CD8-positive, alpha-beta memory T cell (primary cell): ENCODE measurements around the gene IMPG1. TPM values are rescaled to one million over a fixed set of nuclear protein-coding genes. Genes with fewer than 3 reads are reported as not detected.

Experiments used
- CTCF ChIA-PET: fragments of 350-600 bp; sonication (Branson Sonifier 250); formaldehyde crosslinking; loops from one replicate; lab custom pipeline; 2021; ENCODE audit warnings: antibody characterized with exemption; lab: Charles Lee
- POLR2A ChIA-PET: fragments of 350-600 bp; sonication (Branson Sonifier 250); formaldehyde crosslinking; loops from one replicate; lab custom pipeline; 2021; ENCODE audit warnings: antibody characterized with exemption; lab: Charles Lee
- DNase-seq, 5 donors: peaks; one replicate each; pipeline versions ENCODE4 v3.0.0 to v3.0.0-alpha.2; 2020 to 2022; ENCODE audit warnings: mixed read lengths in 1 of 5
- H3K27ac ChIP-seq: one replicate; pipeline ENCODE4 v1.7.0; 2013; ENCODE audit warnings: low read depth, mild to moderate bottlenecking, low read length, moderate library complexity
- H3K27me3 ChIP-seq: 2 replicates; pipeline ENCODE4 v1.7.0; 2013; ENCODE audit warnings: low read length, mild to moderate bottlenecking; ENCODE audit not compliant: insufficient read depth, poor library complexity, severe bottlenecking
- H3K36me3 ChIP-seq: 2 replicates; pipeline ENCODE4 v1.7.0; 2013; ENCODE audit warnings: mild to moderate bottlenecking, low read length, moderate library complexity; ENCODE audit not compliant: insufficient read depth
- H3K4me1 ChIP-seq: 2 replicates; pipeline ENCODE4 v1.7.0; 2013; ENCODE audit warnings: mild to moderate bottlenecking, low read length, moderate library complexity; ENCODE audit not compliant: insufficient read depth
- H3K4me3 ChIP-seq: 2 replicates; pipeline ENCODE4 v1.7.0; 2013; ENCODE audit warnings: mild to moderate bottlenecking, low read length
- H3K9me3 ChIP-seq: 2 replicates; pipeline ENCODE4 v1.7.0; 2013; ENCODE audit warnings: mild to moderate bottlenecking, low read length
- H3K27ac Mint-ChIP-seq, 8 donors: one replicate each; pipeline ENCODE4 v1.8.0; 2020 to 2021; ENCODE audit warnings: mixed read lengths in 8 of 8, mild to moderate bottlenecking in 6 of 8, inconsistent platforms in 3 of 8, moderate library complexity in 3 of 8
- H3K27me3 Mint-ChIP-seq, 2 donors: one replicate each; pipeline ENCODE4 v1.8.0; 2020 to 2021; ENCODE audit warnings: mixed read lengths in 2 of 2, mild to moderate bottlenecking in 1 of 2, moderate library complexity in 1 of 2
- H3K36me3 Mint-ChIP-seq, 3 donors: one replicate each; pipeline ENCODE4 v1.8.0; 2020 to 2021; ENCODE audit warnings: mixed read lengths in 3 of 3, inconsistent platforms in 1 of 3, mild to moderate bottlenecking in 1 of 3
- H3K4me1 Mint-ChIP-seq, 3 donors: one replicate each; pipeline ENCODE4 v1.8.0; 2020 to 2021; ENCODE audit warnings: mixed read lengths in 3 of 3, inconsistent platforms in 1 of 3, mild to moderate bottlenecking in 1 of 3
- H3K4me3 Mint-ChIP-seq, 7 donors: one replicate each; pipeline ENCODE4 v1.8.0; 2020 to 2021; ENCODE audit warnings: mixed read lengths in 7 of 7, mild to moderate bottlenecking in 6 of 7, moderate library complexity in 4 of 7, inconsistent platforms in 2 of 7
- H3K9me3 Mint-ChIP-seq, 5 donors: one replicate each; pipeline ENCODE4 v1.8.0; 2020 to 2022; ENCODE audit warnings: mixed read lengths in 5 of 5, mild to moderate bottlenecking in 3 of 5, moderate library complexity in 2 of 5, inconsistent platforms in 1 of 5
- polyA plus RNA-seq: library from polyadenylated mRNA; unstranded; fragments of 300-500 nt; fragmentation: Illumina TruSeq; gene quantifications from one replicate; pipeline ENCODE4 v1.2.3, GENCODE V29; 2021
- total RNA-seq, 2 experiments: library from RNA; stranded (reverse); gene quantifications; one replicate each; pipeline ENCODE4 v1.2.3, GENCODE V29; 2021

The IMPG1 gene
- total and polyA plus RNA-seq, 3 experiments from 2014 or later = not detected

DNA sequence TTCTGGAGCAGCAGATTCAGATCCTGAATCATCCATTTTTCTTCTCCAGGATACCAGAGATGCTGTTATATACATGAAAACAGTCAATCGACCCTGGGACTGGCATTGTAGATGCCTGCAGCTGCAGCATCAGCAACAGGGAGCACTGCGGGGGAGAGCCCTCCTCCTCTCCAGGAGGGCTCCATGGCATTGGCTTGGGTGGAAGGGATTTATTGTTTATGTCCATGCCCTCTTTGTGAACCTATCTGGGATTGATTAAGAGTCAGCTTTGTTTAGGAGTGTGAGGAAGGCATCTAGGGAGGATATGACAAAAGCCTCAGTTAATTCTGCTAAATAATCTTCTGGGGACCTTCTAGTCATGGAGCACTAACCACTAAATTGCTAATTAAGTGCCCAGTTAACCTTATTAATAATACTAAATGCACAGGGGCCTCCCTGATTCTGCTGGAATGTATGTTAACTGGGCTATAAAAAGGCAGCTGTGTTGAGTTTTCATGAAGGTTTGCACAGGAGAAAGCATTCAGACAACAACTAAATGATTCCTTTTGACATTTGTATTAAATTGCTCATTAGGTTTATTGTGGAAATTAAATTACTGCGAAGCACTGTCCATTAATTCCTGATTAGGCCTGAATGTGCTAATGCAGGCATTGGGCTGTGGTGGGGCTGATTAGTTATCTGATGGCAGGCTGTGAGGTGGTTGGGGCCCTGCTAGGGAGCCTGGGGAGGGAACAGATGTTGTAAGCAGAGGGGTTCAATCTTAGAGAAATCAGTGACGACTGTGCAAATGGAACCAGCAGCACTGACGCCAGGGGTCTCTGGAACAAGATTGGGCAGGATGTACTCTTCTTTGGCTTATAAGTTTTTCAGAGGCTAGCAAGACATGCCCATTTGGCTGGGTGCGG lies 57.6 kb downstream of the IMPG1 start:
- no peaks in the 10 kb centered on the region for H3K36me3 Mint-ChIP-seq
- H3K4me3 Mint-ChIP-seq = no peak overlapping the region
- H3K4me1 ChIP-seq = no peaks in the 10 kb centered on the region
- DNase-seq = no peak
- H3K9me3 Mint-ChIP-seq = peaks cover 0 to 4% (median 0%) of the 10 kb centered on the region in 5 donors
- no peaks in the 10 kb centered on the region for H3K9me3 ChIP-seq
- no peaks in the 10 kb centered on the region for H3K4me1 Mint-ChIP-seq
- H3K4me3 ChIP-seq = no peak overlapping the region
- CTCF ChIA-PET = no interaction called here
- no peak overlapping the region for H3K27ac Mint-ChIP-seq
- no peaks in the 10 kb centered on the region for H3K36me3 ChIP-seq
- H3K27me3 Mint-ChIP-seq = peaks cover 5 to 6% of the 10 kb centered on the region in 2 donors
- no peaks in the 10 kb centered on the region for H3K27me3 ChIP-seq
- POLR2A ChIA-PET = no interaction called here
- H3K27ac ChIP-seq = no peak overlapping the region

DNA sequence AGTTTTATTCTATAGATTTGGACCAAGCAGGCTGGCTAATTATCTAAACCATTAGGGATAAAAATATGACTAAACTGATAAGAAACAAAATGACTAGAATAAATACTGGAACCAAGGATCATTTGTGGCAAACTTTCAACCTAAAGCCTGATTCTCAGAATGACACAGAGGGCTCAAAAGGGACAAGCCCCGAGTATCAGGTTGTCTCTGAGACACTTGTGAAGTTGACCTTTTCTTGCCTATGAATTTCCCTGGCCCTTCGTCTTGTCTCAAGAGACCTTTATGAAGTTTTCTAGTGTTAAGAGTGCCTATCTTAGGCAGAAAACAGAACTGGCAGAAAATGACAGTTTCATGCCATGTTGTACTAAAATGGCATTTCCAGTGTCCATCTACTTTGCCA lies 68.3 kb downstream of the IMPG1 start:
- H3K27me3 Mint-ChIP-seq = no peaks in the 10 kb centered on the region

DNA sequence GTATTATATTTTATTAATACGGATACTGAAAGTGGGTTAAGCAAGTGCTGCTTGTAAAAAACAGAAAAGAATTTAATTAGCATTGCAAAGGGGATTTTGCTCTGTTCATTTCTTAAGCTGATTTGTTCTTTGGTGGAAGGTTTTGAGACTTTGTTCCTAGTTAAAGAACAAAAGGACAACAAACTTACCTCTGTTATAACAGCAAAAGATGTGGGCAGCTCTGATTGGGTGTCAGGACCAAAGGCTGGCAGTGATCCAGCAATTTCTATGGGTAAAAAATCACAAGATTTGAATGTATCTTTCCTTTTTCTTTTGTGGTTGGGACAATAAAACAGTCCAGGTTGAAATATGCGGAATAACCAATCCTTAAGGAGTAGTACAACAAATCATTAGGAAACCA lies 68.8 kb downstream of the IMPG1 start:
- Histone ChIP-seq H3K4me3 (no peak overlapping the region), H3K27me3 (no peaks in the 10 kb centered on the region), H3K27ac (no peak overlapping the region), H3K4me1 (no peaks in the 10 kb centered on the region), H3K36me3 (no peaks in the 10 kb centered on the region), H3K9me3 (no peaks in the 10 kb centered on the region)
- Mint-ChIP-seq H3K4me3 (no peak overlapping the region), H3K27me3 (no peaks in the 10 kb centered on the region), H3K27ac (no peak overlapping the region), H3K36me3 (no peaks in the 10 kb centered on the region), H3K9me3 (peaks cover 0 to 2% (median 0%) of the 10 kb centered on the region in 5 donors), H3K4me1 (no peaks in the 10 kb centered on the region)
- POLR2A ChIA-PET = no interaction called here
- DNase-seq = no peak
- CTCF ChIA-PET = no interaction called here

More for the DNA sequence above, 68.3 kb downstream of the IMPG1 start:
- H3K4me1 ChIP-seq = no peaks in the 10 kb centered on the region
- POLR2A ChIA-PET = no interaction called here
- H3K27ac Mint-ChIP-seq = no peak overlapping the region
- H3K9me3 ChIP-seq = no peaks in the 10 kb centered on the region
- H3K4me3 Mint-ChIP-seq = no peak overlapping the region
- H3K4me3 ChIP-seq = no peak overlapping the region
- CTCF ChIA-PET = no interaction called here
- no peak overlapping the region for H3K27ac ChIP-seq
- no peaks in the 10 kb centered on the region for H3K4me1 Mint-ChIP-seq
- H3K9me3 Mint-ChIP-seq = peaks cover 0 to 2% (median 0%) of the 10 kb centered on the region in 5 donors
- H3K36me3 Mint-ChIP-seq = no peaks in the 10 kb centered on the region
- no peaks in the 10 kb centered on the region for H3K36me3 ChIP-seq
- H3K27me3 ChIP-seq = no peaks in the 10 kb centered on the region
- no peak for DNase-seq

DNA sequence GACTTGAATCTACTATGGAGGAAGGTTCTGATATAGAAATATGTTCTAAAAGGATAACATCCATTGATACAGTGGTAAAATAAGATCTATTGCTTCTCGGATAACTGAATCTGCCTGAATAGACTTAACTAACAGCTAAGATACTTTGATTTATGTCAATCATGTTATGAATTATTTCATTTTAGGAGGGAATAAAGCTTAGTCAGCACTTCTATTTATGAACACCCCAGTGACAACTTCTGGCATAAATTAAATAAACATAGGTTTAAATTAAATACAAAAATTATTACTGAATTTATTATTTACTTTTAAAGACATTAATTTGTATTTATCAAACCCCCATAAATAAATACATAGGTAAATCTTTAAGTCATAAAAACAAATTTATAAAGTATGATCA lies 69.3 kb downstream of the IMPG1 start:
- no peaks in the 10 kb centered on the region for H3K36me3 Mint-ChIP-seq
- H3K9me3 Mint-ChIP-seq = peaks cover 0 to 2% (median 0%) of the 10 kb centered on the region in 5 donors
- no peak overlapping the region for H3K4me3 ChIP-seq
- CTCF ChIA-PET = no interaction called here
- DNase-seq = no peak
- POLR2A ChIA-PET = no interaction called here
- H3K27ac Mint-ChIP-seq = no peak overlapping the region
- no peaks in the 10 kb centered on the region for H3K27me3 Mint-ChIP-seq
- no peaks in the 10 kb centered on the region for H3K4me1 ChIP-seq
- H3K36me3 ChIP-seq = no peaks in the 10 kb centered on the region
- no peaks in the 10 kb centered on the region for H3K27me3 ChIP-seq
- H3K4me1 Mint-ChIP-seq = no peaks in the 10 kb centered on the region
- no peaks in the 10 kb centered on the region for H3K9me3 ChIP-seq
- no peak overlapping the region for H3K27ac ChIP-seq
- H3K4me3 Mint-ChIP-seq = no peak overlapping the region

DNA sequence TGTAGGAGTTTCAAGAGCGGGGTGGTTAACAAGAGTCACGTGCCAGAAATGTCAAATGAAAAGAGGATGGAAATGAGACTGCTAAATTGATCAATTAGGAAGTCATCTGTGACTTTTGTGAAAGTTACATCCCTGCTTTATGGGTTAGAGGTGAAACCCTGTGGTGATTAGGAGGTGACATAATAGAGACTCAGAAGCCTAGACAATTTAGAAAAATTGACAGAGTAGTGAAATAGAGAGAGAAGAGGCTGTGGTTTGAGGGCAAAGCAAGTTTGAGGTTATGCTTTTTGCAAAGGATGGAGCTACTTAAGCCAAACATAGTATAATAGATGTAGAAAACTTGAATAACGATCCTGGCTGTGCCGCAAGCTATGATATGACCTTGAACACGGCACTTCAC lies 71.8 kb downstream of the IMPG1 start:
- no peak overlapping the region for H3K27ac ChIP-seq
- H3K4me3 ChIP-seq = no peak overlapping the region
- no peak for DNase-seq
- H3K27ac Mint-ChIP-seq = no peak overlapping the region
- H3K36me3 Mint-ChIP-seq = no peaks in the 10 kb centered on the region
- no peaks in the 10 kb centered on the region for H3K27me3 Mint-ChIP-seq
- H3K27me3 ChIP-seq = no peaks in the 10 kb centered on the region
- CTCF ChIA-PET = no interaction called here
- no peaks in the 10 kb centered on the region for H3K9me3 ChIP-seq
- POLR2A ChIA-PET = no interaction called here
- no peak overlapping the region for H3K4me3 Mint-ChIP-seq
- no peaks in the 10 kb centered on the region for H3K4me1 ChIP-seq
- no peaks in the 10 kb centered on the region for H3K4me1 Mint-ChIP-seq
- H3K9me3 Mint-ChIP-seq = no peaks in the 10 kb centered on the region
- no peaks in the 10 kb centered on the region for H3K36me3 ChIP-seq

DNA sequence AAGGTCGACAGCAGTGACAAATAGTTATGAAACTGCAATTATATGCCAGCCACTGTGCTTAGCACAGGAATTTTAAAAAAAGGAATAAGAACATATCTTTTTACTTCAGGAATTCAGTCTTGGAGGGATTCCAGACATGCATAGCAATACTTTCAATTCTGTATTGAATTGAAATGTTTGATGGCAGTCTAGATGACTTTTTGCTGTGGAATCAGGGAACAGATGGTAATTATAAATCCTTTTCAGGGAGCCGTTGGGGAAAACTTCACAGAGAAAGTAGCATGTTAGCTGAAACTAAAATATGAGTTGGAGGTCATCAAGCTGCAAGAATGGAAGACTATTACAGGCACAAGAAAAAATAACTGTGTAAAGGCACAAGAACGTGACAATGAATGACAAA lies 74.8 kb downstream of the IMPG1 start:
- H3K27ac Mint-ChIP-seq = no peak overlapping the region
- peaks cover 0 to 3% (median 0%) of the 10 kb centered on the region in 5 donors for H3K9me3 Mint-ChIP-seq
- Histone ChIP-seq H3K9me3 (no peaks in the 10 kb centered on the region), H3K27me3 (no peaks in the 10 kb centered on the region), H3K36me3 (no peaks in the 10 kb centered on the region), H3K4me1 (no peaks in the 10 kb centered on the region), H3K27ac (no peak overlapping the region), H3K4me3 (no peak overlapping the region)
- no peaks in the 10 kb centered on the region for H3K4me1 Mint-ChIP-seq
- no peaks in the 10 kb centered on the region for H3K36me3 Mint-ChIP-seq
- no peak overlapping the region for H3K4me3 Mint-ChIP-seq
- ChIA-PET POLR2A (no interaction called here), CTCF (no interaction called here)
- H3K27me3 Mint-ChIP-seq = no peaks in the 10 kb centered on the region
- no peak for DNase-seq

DNA sequence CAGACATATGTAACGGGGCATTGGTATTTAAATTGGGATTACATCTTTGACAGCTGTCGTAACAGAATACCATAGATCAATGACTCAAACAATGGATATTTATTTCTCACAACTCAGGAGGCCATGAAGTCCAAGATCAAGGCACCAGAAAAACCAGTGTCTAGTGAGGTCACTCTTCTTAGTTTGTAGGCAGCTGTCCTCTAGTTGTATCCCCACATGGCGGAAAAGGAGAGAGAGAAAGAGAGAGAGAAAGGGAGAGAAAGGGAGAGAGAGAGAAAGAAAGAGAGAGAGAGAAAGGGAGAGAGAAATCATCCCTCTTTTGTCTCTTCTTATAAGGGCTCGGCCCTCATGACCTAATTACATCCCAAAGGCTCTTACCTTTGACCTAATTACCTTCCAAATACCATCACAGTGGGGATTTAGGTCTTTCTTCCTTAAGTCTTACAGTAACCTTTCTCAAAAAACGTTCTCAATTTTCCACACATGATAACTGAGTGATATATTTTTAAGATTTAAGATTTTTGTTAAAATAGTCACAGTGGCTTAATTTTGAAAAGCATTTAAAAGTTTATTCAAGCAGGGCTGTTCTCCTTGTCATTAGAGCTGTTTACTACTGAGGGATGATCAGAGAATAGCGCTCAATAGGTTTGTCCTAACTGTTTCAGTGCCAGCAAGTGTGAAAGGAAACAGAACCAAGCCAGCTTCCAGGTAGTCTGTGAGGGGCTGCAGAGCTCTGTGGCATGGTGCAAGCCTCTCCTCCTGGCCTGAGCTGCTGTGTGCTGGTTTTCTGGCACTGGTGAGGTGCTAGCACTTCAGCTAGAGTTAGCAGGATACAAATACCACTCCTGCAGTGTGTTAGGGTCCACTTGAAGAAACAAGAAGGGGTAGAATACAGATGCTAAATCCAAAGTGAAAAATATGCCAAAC lies 79.0 kb downstream of the IMPG1 start:
- ChIA-PET POLR2A (no interaction called here), CTCF (no interaction called here)

DNA sequence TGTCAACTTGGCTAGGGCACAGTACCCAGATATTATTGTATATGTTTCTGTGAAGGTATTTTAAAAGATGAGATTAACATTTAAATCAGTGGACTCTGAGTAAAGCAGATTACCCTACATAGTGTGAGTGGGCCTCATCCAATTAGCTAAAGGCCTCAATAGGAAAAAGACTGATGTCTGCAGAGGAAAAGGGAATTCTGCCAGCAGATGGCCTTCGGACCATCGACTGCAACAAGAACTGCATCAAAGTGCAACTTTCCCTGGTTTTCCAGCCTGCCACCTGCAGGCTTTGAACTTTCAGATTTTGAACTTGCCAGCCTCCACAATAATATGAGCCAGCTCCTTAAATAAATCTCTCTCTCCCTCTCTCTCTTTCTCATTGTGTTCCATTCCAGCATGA lies 80.5 kb downstream of the IMPG1 start:
- H3K4me3 Mint-ChIP-seq = no peak overlapping the region
- CTCF ChIA-PET = no interaction called here
- no peak overlapping the region for H3K27ac ChIP-seq
- POLR2A ChIA-PET = no interaction called here
- no peaks in the 10 kb centered on the region for H3K4me1 Mint-ChIP-seq
- H3K36me3 Mint-ChIP-seq = no peaks in the 10 kb centered on the region
- H3K27ac Mint-ChIP-seq = no peak overlapping the region
- DNase-seq = no peak
- peaks cover 0 to 3% of the 10 kb centered on the region in 2 donors for H3K27me3 Mint-ChIP-seq
- no peaks in the 10 kb centered on the region for H3K36me3 ChIP-seq
- H3K27me3 ChIP-seq = no peaks in the 10 kb centered on the region
- peaks cover 0 to 3% (median 1%) of the 10 kb centered on the region in 5 donors for H3K9me3 Mint-ChIP-seq
- no peaks in the 10 kb centered on the region for H3K9me3 ChIP-seq
- H3K4me1 ChIP-seq = no peaks in the 10 kb centered on the region
- H3K4me3 ChIP-seq = no peak overlapping the region

More for the DNA sequence above, 79.0 kb downstream of the IMPG1 start:
- H3K36me3 ChIP-seq = no peaks in the 10 kb centered on the region
- DNase-seq = no peak
- Mint-ChIP-seq H3K4me1 (no peaks in the 10 kb centered on the region), H3K9me3 (peaks cover 0 to 3% (median 1%) of the 10 kb centered on the region in 5 donors), H3K36me3 (no peaks in the 10 kb centered on the region), H3K27me3 (no peaks in the 10 kb centered on the region), H3K27ac (no peak overlapping the region), H3K4me3 (no peak overlapping the region)
- no peaks in the 10 kb centered on the region for H3K9me3 ChIP-seq
- H3K4me3 ChIP-seq = no peak overlapping the region
- H3K4me1 ChIP-seq = no peaks in the 10 kb centered on the region
- no peak overlapping the region for H3K27ac ChIP-seq
- H3K27me3 ChIP-seq = no peaks in the 10 kb centered on the region
